Cardiac fibroblast (primary cell): ENCODE measurements around the gene CHN2.

Experiments used
- DNase-seq, 2 donors: peaks; one replicate each; pipeline versions ENCODE4 v3.0.0 to v3.0.0-alpha.2; 2010; ENCODE audit warnings: low read depth in 2 of 2
- H3K4me3 ChIP-seq, 2 donors: replicated peaks in 1 of 2; 1 replicate in 1 of 2; 2 replicates in 1 of 2; pipeline ENCODE4 v1.5.1; 2011; ENCODE audit warnings: low read depth in 2 of 2, low read length in 2 of 2, mild to moderate bottlenecking in 2 of 2, moderate library complexity in 1 of 2
- TF ChIP-seq, protein P1 (sequence below): IDR thresholded peaks from one replicate; pipeline ENCODE4 v1.5.1; 2011; ENCODE audit warnings: low read depth, mild to moderate bottlenecking, low read length, inconsistent platforms

CHN2 gene

DNA sequence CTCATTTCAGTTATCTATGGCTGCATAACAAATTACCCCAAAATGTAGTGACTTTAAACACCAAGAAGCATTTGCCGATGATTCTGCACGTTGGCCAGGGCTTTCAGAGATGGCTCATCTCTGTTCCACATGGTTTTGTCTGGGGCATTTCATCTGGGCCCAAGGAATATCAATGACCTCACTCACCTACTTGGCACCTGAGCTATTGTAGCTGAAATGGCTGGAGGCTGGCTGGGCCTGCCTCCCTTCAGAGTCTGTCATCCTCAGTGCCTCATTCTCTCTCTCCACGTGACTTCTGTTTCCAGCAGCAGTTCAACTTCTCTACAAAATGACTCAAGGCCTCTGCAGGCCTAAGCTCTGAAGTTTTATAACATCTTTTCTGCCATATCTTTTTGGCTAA lies 249.7 kb downstream of the CHN2 start:
- TF ChIP-seq, protein P1, sequence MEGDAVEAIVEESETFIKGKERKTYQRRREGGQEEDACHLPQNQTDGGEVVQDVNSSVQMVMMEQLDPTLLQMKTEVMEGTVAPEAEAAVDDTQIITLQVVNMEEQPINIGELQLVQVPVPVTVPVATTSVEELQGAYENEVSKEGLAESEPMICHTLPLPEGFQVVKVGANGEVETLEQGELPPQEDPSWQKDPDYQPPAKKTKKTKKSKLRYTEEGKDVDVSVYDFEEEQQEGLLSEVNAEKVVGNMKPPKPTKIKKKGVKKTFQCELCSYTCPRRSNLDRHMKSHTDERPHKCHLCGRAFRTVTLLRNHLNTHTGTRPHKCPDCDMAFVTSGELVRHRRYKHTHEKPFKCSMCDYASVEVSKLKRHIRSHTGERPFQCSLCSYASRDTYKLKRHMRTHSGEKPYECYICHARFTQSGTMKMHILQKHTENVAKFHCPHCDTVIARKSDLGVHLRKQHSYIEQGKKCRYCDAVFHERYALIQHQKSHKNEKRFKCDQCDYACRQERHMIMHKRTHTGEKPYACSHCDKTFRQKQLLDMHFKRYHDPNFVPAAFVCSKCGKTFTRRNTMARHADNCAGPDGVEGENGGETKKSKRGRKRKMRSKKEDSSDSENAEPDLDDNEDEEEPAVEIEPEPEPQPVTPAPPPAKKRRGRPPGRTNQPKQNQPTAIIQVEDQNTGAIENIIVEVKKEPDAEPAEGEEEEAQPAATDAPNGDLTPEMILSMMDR, result no peak
- DNase-seq, result no peak
- H3K4me3 ChIP-seq, result no peak overlapping the region

DNA sequence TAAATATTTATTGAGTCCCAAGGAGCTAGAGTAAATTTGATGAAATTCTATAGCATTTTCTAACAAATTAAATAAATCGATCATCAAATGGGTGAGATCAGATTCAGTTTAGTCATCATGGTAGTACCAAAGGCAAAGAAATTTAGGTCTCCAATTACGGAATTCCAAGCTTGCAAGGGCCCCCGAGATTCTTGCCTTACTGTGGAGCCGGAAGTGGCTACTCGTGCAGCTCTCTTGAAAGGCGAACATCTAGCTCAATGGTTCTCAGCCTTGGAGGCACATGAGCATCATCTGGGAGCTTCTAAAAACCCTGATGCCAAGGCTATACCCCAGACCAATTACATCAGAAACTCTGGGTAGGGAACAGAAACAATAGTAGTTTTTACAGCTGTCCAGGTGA lies 251.2 kb downstream of the CHN2 start:
- TF ChIP-seq, protein P1, result no peak
- H3K4me3 ChIP-seq, result no peak overlapping the region
- no peak for DNase-seq

DNA sequence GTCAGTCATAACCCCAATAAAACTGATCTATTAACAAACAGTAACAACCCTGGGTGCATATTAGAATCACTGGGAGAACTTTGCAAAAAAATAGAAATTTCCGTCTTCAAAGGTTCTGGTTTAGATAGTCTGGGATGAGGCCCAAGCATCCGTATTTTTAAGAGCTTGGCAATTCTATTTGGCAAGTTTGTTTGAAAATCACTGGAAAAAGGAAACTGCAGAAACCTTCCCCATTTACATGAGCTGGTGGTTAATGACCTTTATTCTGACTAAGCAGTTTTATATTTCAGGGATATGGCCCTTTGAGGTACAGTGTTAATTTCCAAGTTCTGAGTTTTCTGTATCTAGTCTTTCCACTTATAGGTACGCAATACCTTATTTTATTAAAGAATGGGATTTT lies 253.3 kb downstream of the CHN2 start:
- DNase-seq, result peak in 1 of 2 donors; percentile 19
- TF ChIP-seq, protein P1, result no peak
- H3K4me3 ChIP-seq, result no peak overlapping the region

DNA sequence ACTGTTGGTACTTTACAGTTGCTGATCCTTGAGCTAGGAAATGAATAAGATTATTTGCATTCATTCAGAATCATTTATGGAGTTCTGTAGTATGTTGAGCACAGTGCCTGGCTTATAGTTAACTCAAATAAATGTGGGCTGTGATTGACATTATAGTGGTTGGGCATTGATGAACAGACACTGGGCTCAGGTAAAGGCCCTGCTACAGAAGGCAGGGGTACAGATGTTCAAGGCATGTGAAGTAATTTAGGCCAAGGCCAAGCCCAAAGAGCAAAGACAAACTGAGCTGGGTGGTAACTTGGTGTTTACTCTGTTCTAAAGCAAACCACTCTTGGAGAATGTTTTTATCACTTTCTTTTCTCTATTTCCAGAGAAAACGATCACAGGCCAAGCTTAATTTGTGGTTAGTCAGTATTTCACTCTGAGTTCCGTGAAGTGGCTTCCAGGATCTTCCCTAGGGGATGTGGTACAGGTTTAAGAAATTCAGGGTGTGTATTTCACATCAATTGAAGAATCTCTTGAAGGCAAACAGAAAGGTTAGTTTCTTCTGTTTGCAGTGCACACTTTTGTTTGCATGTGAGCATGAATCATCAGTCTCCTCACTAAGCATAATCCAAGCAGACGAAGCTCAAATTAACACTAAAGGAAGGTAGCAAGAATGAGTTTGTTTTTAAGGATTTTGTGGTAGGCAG lies 255.1 kb downstream of the CHN2 start:
- DNase-seq, result no peak
- no peak overlapping the region for H3K4me3 ChIP-seq
- TF ChIP-seq, protein P1, result no peak

DNA sequence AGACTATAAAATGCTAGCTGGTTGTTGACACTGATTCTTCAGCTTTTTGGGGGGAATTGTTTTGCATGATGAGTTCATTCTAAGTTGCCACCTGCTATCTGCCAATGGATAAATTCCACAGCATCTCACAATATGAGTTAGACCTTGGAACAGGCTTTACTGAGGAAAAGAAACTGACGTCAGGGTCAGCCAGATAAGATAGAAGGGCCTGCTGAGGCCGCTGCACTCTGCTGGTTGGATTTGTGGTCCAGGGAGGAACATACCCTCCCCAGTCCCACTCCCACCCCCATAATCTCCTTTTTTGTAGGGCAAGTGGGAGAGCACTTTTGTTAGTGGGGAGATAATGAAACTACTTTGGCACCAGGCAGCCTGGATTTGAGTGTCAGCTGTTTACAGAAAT lies 258.4 kb downstream of the CHN2 start:
- no peak overlapping the region for H3K4me3 ChIP-seq
- TF ChIP-seq, protein P1, result no peak
- peak in 1 of 2 donors; percentile 6 for DNase-seq

DNA sequence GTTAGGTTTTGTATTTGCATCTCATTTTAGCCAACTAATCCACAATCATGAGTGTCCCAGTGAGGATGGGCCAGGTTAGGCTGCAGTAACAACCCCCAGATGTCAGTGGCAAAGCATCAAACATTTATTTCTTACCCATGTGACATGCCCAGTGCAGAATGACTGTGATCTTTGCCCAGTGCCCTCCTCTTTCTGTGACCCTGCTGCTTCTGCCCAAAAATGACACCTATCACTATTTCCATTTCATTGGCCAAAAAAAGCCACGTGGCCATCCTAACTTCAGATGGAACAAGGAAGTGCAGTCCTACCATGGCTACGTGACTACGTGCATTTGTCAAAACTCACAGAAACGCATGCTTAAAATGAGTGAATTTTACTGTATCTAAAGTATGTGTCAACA lies 259.9 kb downstream of the CHN2 start:
- no peak for DNase-seq
- no peak overlapping the region for H3K4me3 ChIP-seq
- TF ChIP-seq, protein P1, result no peak
